GM21576 (cell line): ENCODE measurements around the gene TMLHE.
"Not testable (repeated sequence)": the region's sequence is repeated elsewhere in the genome, so short reads cannot be mapped to it uniquely, and the experiment has no call there.

ENCODE experiments used
- ATAC-seq: cut with Tn5 transposase; IDR thresholded peaks from one replicate; pipeline ENCODE4 v1.9.1; 2021; ENCODE audit warnings: mild to moderate bottlenecking, moderate library complexity; ENCODE audit not compliant: unreplicated experiment

TMLHE gene, protein sequence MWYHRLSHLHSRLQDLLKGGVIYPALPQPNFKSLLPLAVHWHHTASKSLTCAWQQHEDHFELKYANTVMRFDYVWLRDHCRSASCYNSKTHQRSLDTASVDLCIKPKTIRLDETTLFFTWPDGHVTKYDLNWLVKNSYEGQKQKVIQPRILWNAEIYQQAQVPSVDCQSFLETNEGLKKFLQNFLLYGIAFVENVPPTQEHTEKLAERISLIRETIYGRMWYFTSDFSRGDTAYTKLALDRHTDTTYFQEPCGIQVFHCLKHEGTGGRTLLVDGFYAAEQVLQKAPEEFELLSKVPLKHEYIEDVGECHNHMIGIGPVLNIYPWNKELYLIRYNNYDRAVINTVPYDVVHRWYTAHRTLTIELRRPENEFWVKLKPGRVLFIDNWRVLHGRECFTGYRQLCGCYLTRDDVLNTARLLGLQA

DNA sequence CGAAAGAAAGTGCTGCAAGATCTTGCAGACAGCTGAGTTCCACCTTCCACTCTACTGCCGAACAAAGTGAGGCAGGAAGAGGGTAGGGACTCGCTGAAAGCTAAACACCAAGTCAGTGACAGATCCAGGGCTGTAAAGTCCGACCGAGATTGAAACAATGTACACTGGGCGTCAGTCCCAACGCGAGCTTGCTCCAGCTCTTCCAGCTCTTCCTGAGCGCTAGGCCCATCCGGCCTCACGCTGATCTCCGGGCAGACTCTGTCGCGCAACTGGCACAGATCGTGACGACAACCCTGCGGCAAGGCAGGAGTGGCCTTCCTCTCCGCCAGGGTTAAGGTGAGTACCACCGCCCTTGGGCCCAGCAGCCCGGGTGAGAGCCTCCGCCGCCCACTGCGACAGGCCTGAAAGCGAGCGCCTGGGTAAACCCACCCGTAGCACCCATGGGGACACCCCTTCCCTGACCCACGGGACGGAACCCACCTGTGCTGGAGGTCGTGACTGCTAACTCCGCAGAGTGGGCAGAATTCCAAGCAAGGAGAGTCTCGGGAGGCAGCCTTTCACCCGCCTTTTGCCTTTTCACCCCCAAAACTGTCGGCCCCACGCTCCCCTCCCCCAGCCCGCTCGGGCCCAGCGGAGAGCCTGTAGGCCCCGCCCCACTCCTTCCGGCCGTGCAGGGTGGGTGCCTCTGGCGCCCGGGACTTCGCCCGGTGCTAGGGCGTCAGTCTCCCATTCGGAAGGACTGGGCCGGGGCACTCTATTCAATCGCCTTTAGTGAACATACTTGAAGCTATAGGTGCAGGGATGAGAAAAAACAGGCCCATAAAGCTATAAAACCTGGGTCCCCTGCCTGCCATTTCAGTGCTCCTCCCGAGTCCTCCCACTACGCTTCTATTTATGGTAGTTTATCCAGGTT is at the start of gene TMLHE, which contains the start of gene SPRY3:
Gene TMLHE, minus strand, starts transcription at position 641 of the 913 bp plus-strand sequence. CDS start 67,676 bp downstream, outside the sequence.
Gene SPRY3, plus strand, starts transcription at position 275 of the 913 bp plus-strand sequence.
- peak; percentile 78 for ATAC-seq

DNA sequence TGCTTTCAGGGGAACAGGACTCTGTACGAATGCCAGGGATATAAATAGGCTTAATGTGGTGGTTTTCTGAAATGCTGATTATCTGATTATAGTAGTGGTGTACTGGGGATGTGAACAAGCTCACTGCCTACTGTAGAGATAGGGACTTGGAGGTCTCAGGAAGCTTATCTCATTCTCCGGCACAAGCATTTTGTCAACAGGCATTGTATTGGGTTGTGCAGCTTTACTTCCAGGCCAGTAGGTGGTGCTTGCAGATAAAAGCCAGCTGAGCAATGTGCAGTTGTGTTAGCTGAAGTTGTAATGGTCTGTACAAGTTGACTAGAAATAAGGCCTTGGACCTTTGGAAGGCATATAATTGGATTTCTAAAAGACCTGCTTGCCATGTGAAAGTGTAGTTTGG is 49.5 kb upstream of the TMLHE start:
- ATAC-seq: no peak

DNA sequence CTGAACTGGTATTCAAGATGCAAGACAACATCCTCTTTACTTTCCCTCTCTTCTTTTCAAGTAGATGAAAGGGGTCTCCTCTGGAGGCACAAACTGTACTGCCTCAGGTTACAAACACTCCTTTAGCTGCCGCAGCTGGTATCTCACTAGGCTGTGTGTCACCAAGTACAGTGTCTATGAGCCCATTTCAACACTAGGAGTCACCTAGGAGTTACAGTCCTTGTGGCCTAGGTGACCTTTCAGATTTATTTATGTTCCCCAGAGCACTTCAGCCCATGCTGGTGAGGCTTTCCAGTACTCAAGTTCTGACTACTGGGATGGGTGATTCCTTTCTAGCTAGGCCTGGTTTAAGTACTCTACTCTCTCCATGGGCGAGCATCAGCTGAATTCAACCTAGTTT is 32.4 kb upstream of the TMLHE start:
- no peak for ATAC-seq

DNA sequence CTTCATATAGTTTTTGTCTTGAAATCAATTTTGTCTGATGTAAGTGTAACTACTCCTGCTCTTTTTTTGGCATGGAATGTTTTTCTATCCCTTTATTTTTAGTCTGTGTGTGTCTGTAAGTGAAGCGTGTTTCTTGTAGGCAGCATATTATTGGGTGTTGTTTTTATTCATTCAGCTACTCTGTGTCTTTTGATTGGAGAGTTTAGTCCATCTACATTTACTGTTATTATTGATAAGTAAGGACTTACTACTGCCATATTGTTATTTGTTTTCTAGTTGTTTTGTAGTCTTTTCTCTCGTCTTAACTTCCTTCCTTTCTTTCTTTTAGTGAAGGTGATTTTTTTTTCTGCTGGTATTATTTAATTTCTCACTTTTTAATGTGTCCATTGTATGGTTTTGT is 30.5 kb upstream of the TMLHE start:
- ATAC-seq: no peak

DNA sequence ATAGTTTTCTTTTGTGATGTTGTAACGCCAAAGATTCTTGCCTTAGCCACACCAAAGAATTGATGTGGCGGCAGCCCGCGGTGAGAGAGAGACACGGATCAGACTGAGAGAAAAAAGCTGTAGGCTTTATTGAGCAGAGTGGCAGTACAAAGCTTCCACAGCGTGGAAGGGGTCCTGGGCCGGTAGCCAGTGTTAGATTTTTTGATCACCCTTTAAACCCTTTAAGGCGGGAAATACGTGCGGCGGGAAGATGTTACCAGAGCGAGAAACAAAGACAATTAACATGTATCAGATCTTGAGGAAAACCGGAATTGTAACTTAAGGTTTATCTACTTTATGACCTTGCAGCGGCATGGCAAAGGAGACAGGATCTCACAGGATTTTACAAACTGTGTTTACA is 28.6 kb upstream of the TMLHE start:
- not testable (repeated sequence) for ATAC-seq

DNA sequence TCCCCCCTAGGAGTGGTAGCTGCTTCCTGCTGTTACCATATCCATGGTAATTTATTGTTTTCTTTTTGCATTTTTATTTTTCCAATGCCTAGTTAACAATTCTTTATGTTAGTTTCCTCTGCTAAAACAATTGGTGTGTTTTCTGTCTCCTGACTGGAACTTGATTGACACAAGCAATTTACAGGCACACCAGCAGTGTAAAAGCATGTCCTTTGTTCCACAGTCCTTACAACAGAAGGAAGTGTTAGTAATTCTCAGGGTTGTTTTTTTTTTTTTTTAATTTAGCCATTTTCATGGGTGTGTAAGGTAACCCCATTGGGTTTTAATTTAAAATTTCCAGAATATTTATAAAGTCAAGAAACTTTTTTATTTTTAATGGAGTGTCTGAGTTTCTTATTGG is 25.0 kb upstream of the TMLHE start:
- no peak for ATAC-seq

DNA sequence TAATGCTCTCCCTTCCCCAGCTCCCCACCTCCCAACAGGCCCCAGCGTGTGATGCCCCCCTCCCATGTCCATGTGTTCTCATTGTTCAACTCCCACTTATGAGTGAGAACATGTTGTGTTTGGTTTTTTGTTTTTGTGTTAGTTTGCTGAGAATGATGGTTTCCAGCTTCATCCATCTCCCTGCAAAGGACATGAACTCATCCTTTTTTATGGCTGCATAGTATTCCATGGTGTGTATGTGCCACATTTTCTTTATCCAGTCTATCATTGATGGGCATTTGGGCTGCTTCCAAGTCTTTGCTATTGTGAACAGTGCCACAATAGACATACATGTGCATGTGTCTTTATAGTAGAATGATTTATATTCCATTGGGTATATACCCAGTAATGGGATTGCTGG is 22.3 kb upstream of the TMLHE start:
- not testable (repeated sequence) for ATAC-seq

DNA sequence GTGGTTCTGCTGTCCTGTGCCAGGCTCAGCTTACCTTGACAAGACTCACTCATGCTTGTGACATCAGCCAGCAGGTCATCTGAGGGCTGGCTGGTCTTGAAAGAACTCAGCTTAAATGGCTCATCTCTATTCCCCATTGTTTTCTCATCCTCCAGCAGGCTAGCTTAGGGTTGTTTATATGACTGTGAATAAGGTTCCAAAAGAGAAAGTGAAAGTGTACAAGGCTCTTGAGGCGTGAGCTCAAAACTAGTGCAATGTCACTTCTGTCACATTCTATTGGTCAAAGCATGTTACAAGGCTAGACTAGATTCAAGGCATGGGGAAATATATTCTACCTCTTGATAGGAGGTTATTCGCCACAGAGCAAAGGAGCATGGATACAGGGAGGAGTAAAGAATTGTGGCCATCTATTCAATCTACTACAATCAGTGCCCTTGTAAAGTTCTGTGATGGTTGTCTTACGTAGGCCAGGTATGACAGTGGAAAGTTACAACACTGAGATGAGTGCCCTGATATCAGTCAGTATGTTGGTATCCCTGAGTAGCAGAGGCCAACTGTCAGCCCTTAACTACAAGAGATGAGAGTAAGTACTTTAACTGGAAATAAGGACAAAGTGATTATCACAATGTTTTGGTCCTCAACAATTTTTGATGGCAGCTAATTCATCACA is 19.8 kb upstream of the TMLHE start:
- ATAC-seq: peak; percentile 75

DNA sequence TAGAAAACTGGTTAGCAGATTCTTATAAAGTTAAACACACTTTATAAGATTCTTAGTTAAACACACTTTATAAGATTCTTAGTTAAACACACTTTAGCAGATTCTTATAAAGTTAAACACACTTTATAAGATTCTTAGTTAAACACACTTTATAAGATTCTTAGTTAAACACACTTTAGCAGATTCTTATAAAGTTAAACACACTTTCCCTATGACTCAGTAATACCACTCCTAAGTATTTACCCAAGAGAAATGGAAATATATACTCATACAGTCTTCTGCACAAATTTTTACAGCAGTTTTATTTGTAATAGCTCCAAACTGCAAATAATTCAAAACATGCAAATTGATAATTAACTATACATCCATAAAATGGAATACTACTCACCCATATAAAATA is 7.4 kb upstream of the TMLHE start:
- not testable (repeated sequence) for ATAC-seq

DNA sequence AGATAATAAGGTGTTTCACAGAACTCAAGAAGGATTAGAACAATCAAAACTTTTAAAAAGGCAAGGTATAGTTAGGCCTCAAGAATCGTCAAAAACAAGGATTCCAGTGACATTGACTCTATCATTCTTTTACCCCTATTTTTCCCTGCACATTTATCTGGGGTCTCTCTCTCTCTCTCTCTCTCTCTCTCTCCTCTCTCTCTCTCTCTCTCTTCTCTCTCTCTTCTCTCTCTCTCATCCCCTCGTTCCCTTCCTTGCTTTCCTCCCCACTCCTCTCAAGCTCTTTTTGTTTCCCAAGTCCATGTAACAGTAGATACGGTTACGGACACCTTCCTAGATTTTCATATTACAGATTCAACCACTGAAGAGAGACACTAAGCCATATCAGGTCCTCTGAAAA is 3.2 kb upstream of the TMLHE start:
- ATAC-seq: no peak

DNA sequence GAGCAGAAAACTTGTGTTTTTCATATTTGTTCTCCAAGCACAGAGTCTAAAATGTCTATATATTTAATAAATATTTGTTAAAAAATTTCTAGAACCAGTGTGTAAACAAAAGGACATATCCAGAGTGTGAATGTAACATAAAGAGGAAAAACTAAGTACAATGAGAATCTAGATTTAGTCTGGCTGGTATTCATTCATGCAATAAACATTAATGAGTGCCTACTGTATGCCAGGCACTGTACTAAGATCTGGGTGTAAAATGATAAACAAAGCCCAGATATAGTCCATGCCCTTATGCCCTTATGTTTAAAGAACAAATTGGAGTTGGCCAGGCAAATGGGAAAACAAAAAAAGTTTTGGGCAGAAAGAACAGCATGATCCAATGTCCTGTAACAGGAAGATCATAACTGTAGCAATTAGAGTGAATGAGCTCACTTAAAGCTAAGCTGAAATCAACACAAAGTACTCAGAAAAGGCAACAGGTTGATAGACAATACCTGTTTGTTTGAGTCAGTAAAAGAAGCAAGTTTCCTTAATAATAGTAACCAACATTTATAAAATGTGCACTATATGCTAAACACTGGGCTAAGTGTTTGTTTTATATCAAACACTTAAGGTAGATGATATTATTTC is 1.3 kb upstream of the TMLHE start:
- ATAC-seq: no peak

DNA sequence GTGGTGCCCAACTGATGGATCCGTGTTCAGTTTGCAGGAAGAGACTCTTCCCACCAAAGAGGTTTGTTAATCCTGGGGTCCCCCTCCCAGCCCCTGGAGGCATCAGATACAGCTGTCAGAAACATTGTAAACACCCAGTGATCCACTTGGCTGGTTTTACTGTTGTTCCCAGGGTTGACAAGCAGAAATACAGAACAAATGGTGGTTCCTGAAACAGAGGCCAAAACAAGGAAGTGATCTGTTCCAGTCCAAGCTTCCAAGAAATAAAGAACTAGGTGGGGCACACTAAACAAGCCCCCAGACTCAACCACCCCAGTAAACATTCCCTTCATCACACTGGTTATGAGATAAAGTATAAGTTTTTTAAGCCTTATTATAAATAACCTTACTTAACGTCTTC is 1.4 kb downstream of the TMLHE start:
- ATAC-seq: no peak

DNA sequence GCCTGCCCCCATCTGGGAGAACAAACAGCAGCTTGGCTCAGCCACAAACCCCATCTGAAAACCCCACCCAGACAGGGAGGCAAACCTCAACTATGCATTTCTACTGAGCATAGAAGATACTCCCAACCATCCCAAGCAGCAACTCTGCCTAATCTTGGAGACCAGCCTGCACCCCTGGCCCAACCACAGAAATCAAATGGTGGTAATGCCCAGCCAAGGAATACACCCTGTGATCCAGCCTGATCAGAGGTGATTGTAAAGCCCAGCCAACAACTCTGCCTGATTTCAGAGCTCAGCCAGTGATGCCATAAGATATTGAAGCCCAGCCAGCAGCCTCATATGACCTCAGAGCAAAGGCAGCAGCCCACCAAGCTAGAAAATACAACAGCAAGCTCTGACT is 19.8 kb downstream of the TMLHE start:
- ATAC-seq: no peak

DNA sequence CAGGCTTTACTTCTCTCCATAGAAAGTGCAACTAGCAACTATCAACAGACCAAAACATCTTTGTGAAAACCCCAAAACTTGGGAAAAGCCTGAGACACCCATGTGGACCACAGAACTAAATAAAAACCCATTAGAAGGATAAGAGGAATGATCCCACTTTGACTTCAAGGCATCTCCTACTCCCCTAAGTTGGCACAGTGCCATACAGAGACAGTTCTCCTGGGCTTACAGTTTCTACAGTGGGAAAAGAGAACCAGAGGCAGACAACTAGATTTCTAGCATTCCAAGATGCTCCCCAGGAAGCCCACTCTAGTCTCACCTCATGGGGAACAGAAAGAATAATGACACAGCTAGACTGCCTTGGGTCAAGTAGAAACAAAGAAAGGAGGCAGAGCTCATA is 20.4 kb downstream of the TMLHE start:
- no peak for ATAC-seq

DNA sequence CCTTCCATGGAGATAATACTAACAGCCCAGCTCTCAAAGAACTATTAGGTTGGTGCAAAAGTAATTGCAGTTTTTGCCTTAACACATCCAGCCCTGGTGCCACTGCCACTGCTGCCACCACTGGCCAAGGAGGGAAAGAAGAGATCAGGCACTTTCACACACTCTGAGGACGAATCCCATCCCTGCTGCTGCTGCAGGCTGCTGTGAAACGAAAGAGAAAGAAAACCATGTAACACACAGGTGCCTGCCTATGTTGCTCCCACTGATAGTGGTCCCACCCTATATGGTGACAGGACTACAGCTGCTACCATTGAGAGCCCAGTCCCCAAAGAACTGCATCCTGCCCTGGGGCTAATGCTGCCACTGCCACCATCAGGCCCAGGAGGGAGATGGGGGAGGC is 35.1 kb downstream of the TMLHE start:
- no peak for ATAC-seq

DNA sequence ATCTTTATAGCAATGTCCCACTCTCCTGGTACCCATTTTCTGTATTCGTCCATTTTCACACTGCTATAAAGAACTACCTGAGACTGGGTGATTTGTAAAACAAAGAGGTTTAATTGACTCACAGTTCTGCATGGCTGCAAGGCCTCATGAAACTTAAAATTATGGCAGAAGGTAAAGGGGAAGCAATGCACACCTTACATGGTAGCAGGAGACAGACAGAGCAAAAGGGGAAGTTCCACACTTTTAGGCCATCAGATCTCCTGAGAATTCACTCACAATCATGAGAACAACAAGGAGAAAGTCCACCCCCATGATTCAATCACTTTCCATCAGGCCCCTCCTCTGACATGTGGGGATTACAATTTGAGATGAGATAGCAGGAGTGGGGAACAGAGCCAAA is 49.7 kb downstream of the TMLHE start:
- ATAC-seq: no peak

DNA sequence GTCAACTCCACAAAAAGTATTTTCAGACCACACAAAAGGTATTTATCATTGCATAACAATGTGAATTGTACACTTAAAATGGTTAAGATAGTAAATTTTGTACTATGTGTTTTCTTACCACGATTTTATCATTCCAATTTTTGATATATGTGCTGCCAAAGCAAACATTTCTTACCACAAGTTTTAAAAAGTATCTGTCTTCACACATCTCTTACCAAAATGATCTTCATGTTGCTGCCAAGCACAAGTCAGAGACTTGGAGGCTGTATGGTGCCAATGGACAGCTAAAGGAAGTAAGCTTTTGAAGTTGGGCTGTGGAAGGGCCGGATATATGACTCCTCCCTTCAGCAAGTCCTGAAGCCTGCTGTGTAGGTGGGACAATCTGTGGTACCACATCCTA is 67.9 kb downstream of the TMLHE start:
- no peak for ATAC-seq

DNA sequence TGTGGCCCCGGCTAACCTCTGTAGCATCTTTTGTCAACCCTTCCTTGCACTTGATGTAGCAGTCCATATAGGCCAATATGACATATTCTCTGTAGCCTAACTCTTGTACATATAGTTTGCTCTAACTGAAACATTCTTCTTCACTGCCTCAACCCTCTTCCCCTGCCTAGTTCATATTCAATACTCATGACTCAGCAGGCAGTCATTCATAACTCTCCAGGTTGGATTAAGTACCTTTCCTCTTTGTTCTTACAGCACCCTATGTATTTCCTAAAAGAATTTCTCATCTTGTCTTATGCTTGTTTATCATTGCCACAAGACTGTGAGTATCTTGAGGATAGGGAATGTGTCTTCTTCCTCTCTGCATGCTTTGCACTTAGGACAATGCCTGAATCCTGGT is 76.9 kb downstream of the TMLHE start:
- no peak for ATAC-seq

DNA sequence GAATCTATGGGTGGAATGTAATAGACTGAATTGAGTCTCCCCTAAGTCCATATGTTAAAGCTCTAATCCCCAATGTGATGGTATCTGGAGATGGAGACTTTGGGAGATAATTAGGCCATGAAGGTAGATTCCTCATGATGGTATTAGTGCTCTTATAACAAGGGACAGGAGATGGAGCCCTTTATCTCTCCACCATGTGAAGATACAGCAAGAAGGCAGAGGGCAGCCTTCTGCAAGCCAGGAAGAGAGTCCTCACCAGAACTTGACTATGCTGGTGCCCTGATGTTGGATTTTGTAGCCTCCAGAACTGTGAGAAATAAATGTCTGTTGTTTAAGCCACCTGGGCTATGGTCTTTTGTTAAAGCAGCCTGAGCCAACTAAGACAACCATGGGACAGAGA is 78.0 kb downstream of the TMLHE start:
- no peak for ATAC-seq

DNA sequence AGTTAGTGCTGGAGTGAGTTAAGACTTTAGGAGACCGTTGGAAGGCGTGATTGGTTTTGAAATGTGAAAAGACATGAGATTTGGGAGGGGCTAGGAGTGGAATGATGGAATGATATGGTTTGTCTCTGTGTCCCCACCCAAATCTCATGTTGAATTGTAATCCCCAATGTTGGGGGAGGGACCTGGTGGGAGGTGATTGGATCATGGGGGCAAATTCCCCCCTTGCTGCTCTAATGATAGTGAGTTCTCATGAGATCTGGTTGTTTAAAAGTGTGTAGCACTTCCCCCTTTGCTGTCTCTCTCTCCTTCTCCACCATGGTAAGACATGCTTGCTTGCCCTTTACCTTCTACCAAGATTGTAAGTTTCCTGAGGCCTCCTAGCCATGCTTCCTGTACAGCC is 85.7 kb downstream of the TMLHE start:
- not testable (repeated sequence) for ATAC-seq

DNA sequence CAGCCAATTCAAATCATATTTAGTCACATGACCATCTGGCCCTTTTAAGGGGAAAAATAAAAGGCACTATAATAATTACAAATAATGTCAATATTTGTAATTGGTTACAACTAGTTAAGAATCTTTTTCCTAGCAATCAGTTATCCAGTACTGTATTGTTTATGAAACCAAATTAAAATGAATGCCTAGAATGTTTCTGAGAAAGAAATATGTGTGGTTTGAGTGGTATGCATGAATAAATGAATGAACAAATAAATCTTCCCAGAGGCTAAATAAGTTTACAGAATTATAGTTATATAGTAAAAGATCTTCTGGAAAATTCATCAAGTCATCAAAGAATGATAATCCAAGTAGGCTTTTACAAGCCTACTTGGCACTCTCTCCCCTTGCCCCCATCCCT is 98.5 kb downstream of the TMLHE start:
- ATAC-seq: no peak
